Measurements from ENCODE around the gene LRCH1. TPM values are rescaled to one million over a fixed set of nuclear protein-coding genes. Genes with fewer than 3 reads are reported as not detected.

The LRCH1 gene
- total RNA-seq, 2 experiments from 2014 or later, result 15.5 to 17.1 TPM

DNA sequence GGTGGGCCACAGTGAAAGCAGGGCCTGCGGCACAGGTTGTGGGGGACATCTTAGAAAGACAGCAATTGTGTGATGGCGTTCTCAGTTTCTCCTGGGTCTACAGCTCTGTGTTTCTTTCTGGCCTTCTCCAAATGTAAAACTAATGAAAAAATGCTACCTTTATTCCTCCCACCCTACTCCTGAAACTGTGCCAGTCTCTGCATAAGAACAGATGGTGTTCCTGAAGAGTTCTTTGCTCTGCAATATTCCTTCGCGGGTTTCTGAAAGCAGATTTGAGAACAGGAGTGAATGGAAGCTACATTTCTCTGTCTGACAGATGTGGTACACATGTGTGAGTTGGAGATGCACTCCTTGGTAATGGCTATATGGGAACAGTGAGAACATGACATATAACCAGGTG is 18.0 kb upstream of the LRCH1 start:
- intact Hi-C loops (cut with micrococcal nuclease), result no loop called here
- H3K4me1 Mint-ChIP-seq (ENCODE audit: low read depth), result peaks cover 16% of the 10 kb centered on the region
- H3K36me3 Mint-ChIP-seq (ENCODE audit: low read depth), result no peaks in the 10 kb centered on the region
- DNase-seq, result no peak
- no peak for ATAC-seq
- ChIA-PET POLR2A (no interaction called here), CTCF (interaction anchor here (0.9 to 2.0 kb wide), 2 partner anchors 14 to 17 kb away, joined by 3 to 6 read pairs; no protein-coding TSS in a partner anchor)
- no peaks in the 10 kb centered on the region for H3K9me3 Mint-ChIP-seq
- TF ChIP-seq, protein P1, sequence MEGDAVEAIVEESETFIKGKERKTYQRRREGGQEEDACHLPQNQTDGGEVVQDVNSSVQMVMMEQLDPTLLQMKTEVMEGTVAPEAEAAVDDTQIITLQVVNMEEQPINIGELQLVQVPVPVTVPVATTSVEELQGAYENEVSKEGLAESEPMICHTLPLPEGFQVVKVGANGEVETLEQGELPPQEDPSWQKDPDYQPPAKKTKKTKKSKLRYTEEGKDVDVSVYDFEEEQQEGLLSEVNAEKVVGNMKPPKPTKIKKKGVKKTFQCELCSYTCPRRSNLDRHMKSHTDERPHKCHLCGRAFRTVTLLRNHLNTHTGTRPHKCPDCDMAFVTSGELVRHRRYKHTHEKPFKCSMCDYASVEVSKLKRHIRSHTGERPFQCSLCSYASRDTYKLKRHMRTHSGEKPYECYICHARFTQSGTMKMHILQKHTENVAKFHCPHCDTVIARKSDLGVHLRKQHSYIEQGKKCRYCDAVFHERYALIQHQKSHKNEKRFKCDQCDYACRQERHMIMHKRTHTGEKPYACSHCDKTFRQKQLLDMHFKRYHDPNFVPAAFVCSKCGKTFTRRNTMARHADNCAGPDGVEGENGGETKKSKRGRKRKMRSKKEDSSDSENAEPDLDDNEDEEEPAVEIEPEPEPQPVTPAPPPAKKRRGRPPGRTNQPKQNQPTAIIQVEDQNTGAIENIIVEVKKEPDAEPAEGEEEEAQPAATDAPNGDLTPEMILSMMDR (IDR thresholded peaks at IDR 0.05), result no peak
- H3K27ac Mint-ChIP-seq, result no peak overlapping the region
- no peak overlapping the region for H3K4me3 Mint-ChIP-seq
- H3K27me3 Mint-ChIP-seq, result no peaks in the 10 kb centered on the region

DNA sequence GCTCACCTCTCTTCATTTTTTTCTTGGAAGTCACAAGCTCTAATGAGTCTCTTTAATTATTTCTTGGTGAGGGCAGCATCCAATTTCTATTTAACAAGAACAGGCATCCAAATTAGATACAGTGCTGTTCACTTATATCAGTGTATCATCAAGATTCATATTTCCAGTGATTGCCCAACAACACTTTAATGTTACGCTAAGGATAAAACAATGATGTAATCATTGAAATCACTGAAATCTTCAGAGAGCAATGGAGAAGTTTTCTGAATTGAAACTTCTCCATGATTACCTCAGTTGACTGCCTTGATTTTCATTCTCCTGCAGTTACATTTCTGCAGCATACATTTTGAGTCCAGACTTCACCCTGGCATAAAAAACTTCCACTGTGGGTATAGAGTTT is 17.1 kb upstream of the LRCH1 start:
- DNase-seq (no peak), ATAC-seq (no peak)
- intact Hi-C loops (cut with micrococcal nuclease), result no loop called here
- POLR2A ChIA-PET, result no interaction called here
- no peaks in the 10 kb centered on the region for H3K36me3 Mint-ChIP-seq (ENCODE audit: low read depth)
- TF ChIP-seq, protein P1 (IDR thresholded peaks at IDR 0.05), result no peak
- H3K4me3 Mint-ChIP-seq, result no peak overlapping the region
- no peak overlapping the region for H3K27ac Mint-ChIP-seq
- no peaks in the 10 kb centered on the region for H3K27me3 Mint-ChIP-seq
- no peaks in the 10 kb centered on the region for H3K9me3 Mint-ChIP-seq
- CTCF ChIA-PET, result interaction anchor here (0.9 to 1.4 kb wide), 3 partner anchors 13 to 16 kb away, joined by 3 read pairs; no protein-coding TSS in a partner anchor
- H3K4me1 Mint-ChIP-seq (ENCODE audit: low read depth), result peaks cover 9% of the 10 kb centered on the region

DNA sequence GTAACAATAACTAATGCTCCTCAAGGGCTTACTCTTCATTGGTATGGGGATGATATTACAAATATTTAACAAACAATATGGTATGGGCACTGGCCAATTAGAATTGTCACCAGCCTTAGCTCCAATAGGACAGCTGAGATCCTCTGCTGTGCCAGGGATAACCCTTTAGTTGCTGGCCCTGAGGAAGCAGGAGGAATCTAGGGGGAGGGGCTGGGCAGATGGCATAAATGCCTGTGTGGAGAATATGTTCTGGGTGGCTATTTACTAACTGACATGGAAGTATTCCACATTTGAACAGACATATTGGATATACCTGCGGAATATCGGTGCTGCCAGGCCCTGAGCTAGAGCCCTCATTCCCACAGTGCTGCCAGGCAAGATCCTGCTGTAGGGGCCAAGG is 16.6 kb upstream of the LRCH1 start:
- peaks cover 4% of the 10 kb centered on the region for H3K4me1 Mint-ChIP-seq (ENCODE audit: low read depth)
- ChIA-PET CTCF (interaction anchor here (1.0 to 1.4 kb wide), 2 partner anchors 15 to 16 kb away, joined by 3 read pairs; no protein-coding TSS in a partner anchor), POLR2A (no interaction called here)
- TF ChIP-seq, protein P1 (IDR thresholded peaks at IDR 0.05), result no peak
- intact Hi-C loops (cut with micrococcal nuclease), result no loop called here
- no peaks in the 10 kb centered on the region for H3K36me3 Mint-ChIP-seq (ENCODE audit: low read depth)
- DNase-seq (no peak), ATAC-seq (no peak)
- H3K4me3 Mint-ChIP-seq, result no peak overlapping the region
- no peaks in the 10 kb centered on the region for H3K27me3 Mint-ChIP-seq
- no peak overlapping the region for H3K27ac Mint-ChIP-seq
- H3K9me3 Mint-ChIP-seq, result no peaks in the 10 kb centered on the region

DNA sequence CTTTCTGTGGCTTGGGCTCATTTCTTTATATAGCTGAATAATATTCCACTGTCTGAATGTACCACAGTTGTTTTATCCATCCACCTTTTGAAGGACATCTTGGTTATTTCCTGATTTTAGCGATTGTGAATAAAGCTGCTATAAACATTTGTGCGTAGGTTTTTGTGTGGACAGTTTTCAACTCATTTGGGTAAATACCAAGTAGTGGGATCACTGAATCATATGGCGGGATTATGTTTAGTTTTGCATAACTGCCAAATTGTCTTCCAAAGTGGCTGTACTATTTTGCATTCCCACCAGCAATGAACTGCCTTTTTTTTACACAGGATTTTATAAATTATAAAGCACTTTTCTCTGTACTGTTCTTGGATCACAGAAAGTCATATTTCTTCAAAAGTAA is 13.7 kb upstream of the LRCH1 start:
- ATAC-seq (no peak), DNase-seq (no peak)
- CTCF ChIA-PET, result no interaction called here
- Mint-ChIP-seq H3K36me3 (ENCODE audit: low read depth) (no peaks in the 10 kb centered on the region), H3K27ac (no peak overlapping the region), H3K4me1 (ENCODE audit: low read depth) (peaks cover 4% of the 10 kb centered on the region), H3K4me3 (no peak overlapping the region), H3K9me3 (no peaks in the 10 kb centered on the region), H3K27me3 (no peaks in the 10 kb centered on the region)
- POLR2A ChIA-PET, result no interaction called here
- TF ChIP-seq, protein P1 (IDR thresholded peaks at IDR 0.05), result no peak
- intact Hi-C loops (cut with micrococcal nuclease), result no loop called here

DNA sequence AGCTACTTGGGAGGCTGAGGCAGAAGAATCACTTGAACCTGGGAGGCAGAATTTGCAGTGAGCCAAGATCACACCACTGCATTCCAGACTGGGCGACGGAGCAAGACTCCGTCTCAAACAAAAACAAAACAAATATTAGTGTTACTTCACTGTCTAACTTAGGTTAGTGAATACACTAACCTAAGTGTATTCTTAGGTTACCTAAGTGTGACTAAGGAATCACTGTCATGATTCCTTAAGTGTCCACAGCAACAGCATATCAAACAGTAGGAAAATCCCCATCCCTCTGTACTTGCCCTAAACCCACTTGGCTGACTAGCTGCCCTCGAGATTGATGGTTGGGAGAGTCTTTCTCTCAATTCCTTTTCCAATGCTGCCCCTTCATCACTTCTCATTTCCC is 11.8 kb upstream of the LRCH1 start:
- no peaks in the 10 kb centered on the region for H3K27me3 Mint-ChIP-seq
- TF ChIP-seq, protein P1 (IDR thresholded peaks at IDR 0.05), result no peak
- peaks cover 4% of the 10 kb centered on the region for H3K4me1 Mint-ChIP-seq (ENCODE audit: low read depth)
- H3K9me3 Mint-ChIP-seq, result no peaks in the 10 kb centered on the region
- no peak for DNase-seq
- H3K36me3 Mint-ChIP-seq (ENCODE audit: low read depth), result no peaks in the 10 kb centered on the region
- intact Hi-C loops (cut with micrococcal nuclease), result no loop called here
- H3K27ac Mint-ChIP-seq, result no peak overlapping the region
- ChIA-PET CTCF (interaction anchor here (3.1 kb wide), 1 partner anchor 10 kb away, joined by 19 read pairs; no protein-coding TSS in a partner anchor), POLR2A (no interaction called here)
- no peak for ATAC-seq
- H3K4me3 Mint-ChIP-seq, result no peak overlapping the region

Data from activated CD8-positive, alpha-beta T cell treated with anti-CD3 and anti-CD28 coated beads for 36 hours (primary cell).